HepG2 (cell line): ENCODE results near the gene FASTK. TPM values are rescaled to one million over a fixed set of nuclear protein-coding genes. Genes with fewer than 3 reads are reported as not detected.

Experiments
- BATF2 ChIP-seq: sonication (generic); formaldehyde crosslinking; IDR thresholded peaks from 2 replicates; pipeline ENCODE4 v1.8.0; 2022; ENCODE audit warnings: mild to moderate bottlenecking, missing genetic modification reagents, moderate library complexity
- CBX5 ChIP-seq: sonication (generic); formaldehyde crosslinking; IDR thresholded peaks from 2 replicates; pipeline ENCODE4 v1.4.0; 2020; ENCODE audit warnings: missing genetic modification reagents, borderline replicate concordance
- CSRNP2 ChIP-seq: sonication (generic); formaldehyde crosslinking; conservative IDR thresholded peaks from 2 replicates; pipeline ENCODE4 v1.8.0; 2022; ENCODE audit warnings: low read depth, missing genetic modification reagents
- DMAP1 ChIP-seq: IDR thresholded peaks from 2 replicates; pipeline ENCODE4 v1.6.1; 2016
- ELF4 ChIP-seq: sonication (generic); formaldehyde crosslinking; IDR thresholded peaks from 2 replicates; pipeline ENCODE4 v1.5.0; 2020; ENCODE audit warnings: missing genetic modification reagents, mild to moderate bottlenecking, moderate library complexity, borderline replicate concordance
- FLYWCH1 ChIP-seq: sonication (generic); formaldehyde crosslinking; IDR thresholded peaks from 2 replicates; pipeline ENCODE4 v1.8.1; 2023; ENCODE audit warnings: mild to moderate bottlenecking, missing genetic modification reagents
- KAT8 ChIP-seq: IDR thresholded peaks from 2 replicates; pipeline ENCODE4 v1.6.1; 2016; ENCODE audit warnings: missing genetic modification reagents, missing compliant biosample characterization
- MXD4 ChIP-seq: IDR thresholded peaks from 2 replicates; pipeline ENCODE4 v1.6.1; 2016; ENCODE audit warnings: mild to moderate bottlenecking, missing biosample characterization, missing genetic modification reagents
- NFKB2 ChIP-seq: sonication (generic); formaldehyde crosslinking; IDR thresholded peaks from 2 replicates; pipeline ENCODE4 v1.4.0; 2020; ENCODE audit warnings: missing genetic modification reagents, borderline replicate concordance
- SP1 ChIP-seq, 2 experiments: fragments of 450-650 bp in 1 of 2; sonication (generic) in 1 of 2; formaldehyde crosslinking in 1 of 2; IDR thresholded peaks; 2 replicates each; pipeline versions ENCODE4 v1.4.0 to v1.6.1; 2016 to 2020; ENCODE audit warnings: missing genetic modification reagents in 1 of 2
- STAT5B ChIP-seq: sonication (generic); formaldehyde crosslinking; IDR thresholded peaks from 2 replicates; pipeline ENCODE4 v1.4.0; 2020; ENCODE audit warnings: missing genetic modification reagents
- TCF7L2 ChIP-seq: IDR thresholded peaks from 2 replicates; pipeline ENCODE4 v1.6.1; 2011; ENCODE audit warnings: mild to moderate bottlenecking, low read depth, low read length, moderate library complexity
- TMF1 ChIP-seq: sonication (generic); formaldehyde crosslinking; IDR thresholded peaks from 2 replicates; pipeline ENCODE4 v1.8.1; 2022; ENCODE audit warnings: low read depth, missing genetic modification reagents
- YEATS4 ChIP-seq: sonication (generic); formaldehyde crosslinking; IDR thresholded peaks from 2 replicates; pipeline ENCODE4 v1.4.0; 2020; ENCODE audit warnings: missing genetic modification reagents, borderline replicate concordance
- ZIK1 ChIP-seq: sonication (generic); formaldehyde crosslinking; IDR thresholded peaks from 2 replicates; pipeline ENCODE4 v1.5.0; 2020; ENCODE audit warnings: mild to moderate bottlenecking, low read depth, missing genetic modification reagents, borderline replicate concordance
- ZNF282 ChIP-seq: fragments of 450-650 bp; IDR thresholded peaks from 2 replicates; pipeline ENCODE4 v1.6.1; 2018; ENCODE audit not compliant: partially characterized antibody
- ZNF33A ChIP-seq: sonication (generic); formaldehyde crosslinking; IDR thresholded peaks from 2 replicates; pipeline ENCODE4 v1.5.1; 2020; ENCODE audit warnings: missing genetic modification reagents, mild to moderate bottlenecking, moderate library complexity, borderline replicate concordance
- ZNF431 ChIP-seq: sonication (generic); formaldehyde crosslinking; IDR thresholded peaks from 2 replicates; pipeline ENCODE4 v1.9.0; 2022; ENCODE audit warnings: missing genetic modification reagents, low read depth, mild to moderate bottlenecking, borderline replicate concordance
- ZNF710 ChIP-seq: sonication (generic); formaldehyde crosslinking; IDR thresholded peaks from 2 replicates; pipeline ENCODE4 v1.5.0; 2020; ENCODE audit warnings: mild to moderate bottlenecking, missing genetic modification reagents, borderline replicate concordance
- ZNF773 ChIP-seq: sonication (generic); formaldehyde crosslinking; IDR thresholded peaks from 2 replicates; pipeline ENCODE4 v1.4.0; 2020; ENCODE audit warnings: missing genetic modification reagents, borderline replicate concordance
- ZUFSP ChIP-seq: sonication (generic); formaldehyde crosslinking; IDR thresholded peaks from 2 replicates; pipeline ENCODE4 v1.9.0; 2021; ENCODE audit warnings: missing genetic modification reagents, mild to moderate bottlenecking, borderline replicate concordance
- polyA plus RNA-seq, 8 experiments: library from polyadenylated mRNA; depleted of rRNA in 3 of 8; stranded (reverse) in 7 of 8; unstranded in 1 of 8; fragments of >200 nt; fragmentation: Illumina TruSeq in 4 of 8; extraction: Trizol in 4 of 8; gene quantifications; 2 replicates each; pipeline versions ENCODE4 v1.2.1 to v1.2.3, GENCODE V29; 2011 to 2016; ENCODE audit warnings: low read depth in 4 of 8, missing spikeins in 1 of 8, mixed read lengths in 1 of 8; ENCODE audit not compliant: insufficient read depth in 1 of 8
- total RNA-seq, 5 experiments: library from RNA; depleted of rRNA; stranded (reverse); fragments of >200 nt; fragmentation: Illumina TruSeq; extraction: Trizol; gene quantifications; 2 replicates each; pipeline ENCODE4 v1.2.3, GENCODE V29; 2016; ENCODE audit warnings: low read depth in 1 of 5

The FASTK gene
- total and polyA plus RNA-seq, 2 of the 13 experiments (the other 11 are each of a cell fraction or from before 2014, with no cell fraction given) = 52.9 to 55.7 TPM

- no peak for TF ChIP-seq ZIK1
- TF ChIP-seq ZNF710 (CRISPR knock-in tag) = no peak
- no peak for TF ChIP-seq DMAP1 (CRISPR knock-in tag)
- no peak for TF ChIP-seq FLYWCH1
- TF ChIP-seq ZNF773 (CRISPR knock-in tag) = no peak
- no peak for TF ChIP-seq CSRNP2
- no peak for TF ChIP-seq BATF2 (CRISPR knock-in tag)
- TF ChIP-seq MXD4 (CRISPR knock-in tag) = peak; percentile 48; the same call in 1 of the 2 replicates
- no peak for TF ChIP-seq SP1 (IDR thresholded peaks at IDR 0.05)
- TF ChIP-seq SP1 (CRISPR knock-in tag; IDR thresholded peaks at IDR 0.05) = peak; percentile 54; the same call in 1 of the 2 replicates
- TF ChIP-seq TMF1 = no peak
- no peak for TF ChIP-seq ZNF33A
- no peak for TF ChIP-seq STAT5B (CRISPR knock-in tag)
- TF ChIP-seq TCF7L2 = peak; percentile 32; the same call in 1 of the 2 replicates
- TF ChIP-seq ZUFSP (CRISPR knock-in tag) = no peak
- no peak for TF ChIP-seq YEATS4
- peak; percentile 75; the same call in 1 of the 2 replicates for TF ChIP-seq NFKB2 (CRISPR knock-in tag)
- no peak for TF ChIP-seq ZNF431 (CRISPR knock-in tag)
- TF ChIP-seq KAT8 (CRISPR knock-in tag) = peak; percentile 79
- TF ChIP-seq ELF4 (CRISPR knock-in tag) = peak; percentile 41; the same call in 1 of the 2 replicates
- TF ChIP-seq CBX5 (CRISPR knock-in tag) = no peak; the same call in 1 of the 2 replicates
- no peak for TF ChIP-seq ZNF282
Measured at GRCh38 chr7:151057989-151058780, 22.4 kb downstream of the FASTK start (continued).
